Bronchial epithelial cell (primary cell): Measurements from ENCODE around the gene TRIM43. TPM values are rescaled to one million over a fixed set of nuclear protein-coding genes. Genes with fewer than 3 reads are reported as not detected.
"Not testable (repeated sequence)": the region's sequence is repeated elsewhere in the genome, so short reads cannot be mapped to it uniquely, and the experiment has no call there.

Source experiments
- DNase-seq: peaks from one replicate; pipeline ENCODE4 v3.0.0-alpha.2; 2010; ENCODE audit warnings: low read depth
- FAIRE-seq: peaks from 2 replicates; lab custom pipeline; 2011; peaks lifted over from hg19 to GRCh38; lab: Jason Lieb, UNC
- H3K27me3 ChIP-seq: 2 replicates; pipeline ENCODE4 v1.5.1; 2011; ENCODE audit warnings: low read length; ENCODE audit not compliant: control insufficient read depth, insufficient read depth
- H3K36me3 ChIP-seq: 2 replicates; pipeline ENCODE4 v1.5.1; 2011; ENCODE audit warnings: low read length; ENCODE audit not compliant: control insufficient read depth, insufficient read depth
- H3K4me3 ChIP-seq: 2 replicates; pipeline ENCODE4 v1.5.1; 2011; ENCODE audit warnings: mild to moderate bottlenecking, low read depth, low read length, control low read depth
- total RNA-seq: library from RNA; depleted of rRNA; stranded (reverse); fragments of >200 nt; gene quantifications from 2 replicates; pipeline ENCODE4 v1.2.1, GENCODE V29; 2014

The TRIM43 gene
- total RNA-seq, 1 donor from 2014 or later, result under 0.01 TPM

- H3K4me3 ChIP-seq, DNase-seq, H3K27me3 ChIP-seq, FAIRE-seq, H3K36me3 ChIP-seq: not testable (repeated sequence)
Observed at GRCh38 chr2:95630987-95631386, 39.2 kb downstream of the TRIM43 start.

- not testable (repeated sequence) for H3K27me3 ChIP-seq, DNase-seq, H3K36me3 ChIP-seq, H3K4me3 ChIP-seq, FAIRE-seq
Observed at GRCh38 chr2:95633626-95634259, 41.9 kb downstream of the TRIM43 start.

GRCh38 chr2:95640515-95641288, 48.9 kb downstream of the TRIM43 start:
- not testable (repeated sequence) for H3K4me3 ChIP-seq, H3K36me3 ChIP-seq, DNase-seq, H3K27me3 ChIP-seq, FAIRE-seq

- not testable (repeated sequence) for DNase-seq, H3K36me3 ChIP-seq, H3K27me3 ChIP-seq, FAIRE-seq, H3K4me3 ChIP-seq
Observed at GRCh38 chr2:95641289-95641575, 49.4 kb downstream of the TRIM43 start.

- not testable (repeated sequence) for H3K27me3 ChIP-seq, H3K36me3 ChIP-seq, H3K4me3 ChIP-seq, FAIRE-seq
- DNase-seq, result peak; percentile 70
Observed at GRCh38 chr2:95641787-95642186, 50.0 kb downstream of the TRIM43 start.

GRCh38 chr2:95642360-95642759, 50.6 kb downstream of the TRIM43 start:
- not testable (repeated sequence) for H3K36me3 ChIP-seq, H3K4me3 ChIP-seq, FAIRE-seq, H3K27me3 ChIP-seq, DNase-seq

GRCh38 chr2:95642951-95643350, 51.1 kb downstream of the TRIM43 start:
- H3K27me3 ChIP-seq, DNase-seq, FAIRE-seq, H3K4me3 ChIP-seq, H3K36me3 ChIP-seq: not testable (repeated sequence)

GRCh38 chr2:95645312-95645711, 53.5 kb downstream of the TRIM43 start:
- H3K27me3 ChIP-seq, DNase-seq, H3K36me3 ChIP-seq, H3K4me3 ChIP-seq, FAIRE-seq: not testable (repeated sequence)

GRCh38 chr2:95646274-95646994, 54.6 kb downstream of the TRIM43 start:
- not testable (repeated sequence) for H3K27me3 ChIP-seq, DNase-seq, H3K4me3 ChIP-seq, H3K36me3 ChIP-seq, FAIRE-seq

- DNase-seq, H3K27me3 ChIP-seq, H3K4me3 ChIP-seq, FAIRE-seq, H3K36me3 ChIP-seq: not testable (repeated sequence)
Observed at GRCh38 chr2:95648894-95649544, 57.2 kb downstream of the TRIM43 start.

Other genes with a start within 250 kb of the TRIM43 start
- gene FAHD2A, start 189.3 kb upstream of the TRIM43 start, total RNA-seq, result 33.7 and 34.9 TPM in 2 replicates
- not detected in 2 replicates for gene TRIM43B, start 107.2 kb upstream of the TRIM43 start, total RNA-seq